Fibroblast of lung (primary cell): ENCODE results near the gene DYRK1A. TPM values are rescaled to one million over a fixed set of nuclear protein-coding genes. Genes with fewer than 3 reads are reported as not detected.

ENCODE experiments used
- DNase-seq, 2 donors: peaks; one replicate each; pipeline versions ENCODE4 v3.0.0 to v3.0.0-alpha.2; 2010; ENCODE audit warnings: low read depth in 2 of 2
- H2AFZ ChIP-seq: 2 replicates; pipeline ENCODE4 v1.5.1; 2012; ENCODE audit warnings: low read length, control low read depth, inconsistent platforms
- H3K27ac ChIP-seq: 2 replicates; pipeline ENCODE4 v1.5.1; 2011; ENCODE audit warnings: low read length, control low read depth; ENCODE audit not compliant: insufficient read depth
- H3K27me3 ChIP-seq: 2 replicates; pipeline ENCODE4 v1.5.1; 2011; ENCODE audit warnings: mild to moderate bottlenecking, low read length; ENCODE audit not compliant: control insufficient read depth, insufficient read depth
- H3K36me3 ChIP-seq: 2 replicates; pipeline ENCODE4 v1.5.1; 2011; ENCODE audit warnings: low read length; ENCODE audit not compliant: control insufficient read depth, insufficient read depth
- H3K4me1 ChIP-seq: 2 replicates; pipeline ENCODE4 v1.5.1; 2011; ENCODE audit warnings: low read length; ENCODE audit not compliant: control insufficient read depth, insufficient read depth; ENCODE audit errors: extremely low read depth
- H3K4me2 ChIP-seq: 2 replicates; pipeline ENCODE4 v1.5.1; 2011; ENCODE audit warnings: low read length, control low read depth; ENCODE audit not compliant: insufficient read depth; ENCODE audit errors: extremely low read depth
- H3K4me3 ChIP-seq, 4 experiments: fragments of 200-600 bp in 1 of 4; sonication (generic) in 1 of 4; replicated peaks in 1 of 4; 2 replicates each; pipeline ENCODE4 v1.5.1; 2011 to 2016; ENCODE audit warnings: low read length in 4 of 4, low read depth in 3 of 4, mild to moderate bottlenecking in 3 of 4, control low read depth in 2 of 4, inconsistent platforms in 1 of 4, mixed read lengths in 1 of 4; ENCODE audit not compliant: insufficient read depth in 1 of 4; ENCODE audit errors: control extremely low read depth in 1 of 4
- H3K79me2 ChIP-seq: 2 replicates; pipeline ENCODE4 v1.5.1; 2012; ENCODE audit warnings: mild to moderate bottlenecking, low read length, inconsistent platforms; ENCODE audit not compliant: control insufficient read depth, insufficient read depth
- H3K9ac ChIP-seq: 2 replicates; pipeline ENCODE4 v1.5.1; 2011; ENCODE audit warnings: mild to moderate bottlenecking, low read length, control low read depth; ENCODE audit not compliant: insufficient read depth
- H3K9me3 ChIP-seq: 2 replicates; pipeline ENCODE4 v1.5.1; 2012; ENCODE audit warnings: low read depth, low read length; ENCODE audit not compliant: control insufficient read depth, insufficient read depth
- H4K20me1 ChIP-seq: 2 replicates; pipeline ENCODE4 v1.5.1; 2011; ENCODE audit warnings: low read length; ENCODE audit not compliant: control insufficient read depth, insufficient read depth; ENCODE audit errors: extremely low read depth
- CTCF ChIP-seq, 2 donors: IDR thresholded peaks in 1 of 2; conservative IDR thresholded peaks in 1 of 2; 1 replicate in 1 of 2; 2 replicates in 1 of 2; pipeline ENCODE4 v1.5.1; 2011 to 2012; ENCODE audit warnings: low read length in 2 of 2, control low read depth in 1 of 2, inconsistent platforms in 1 of 2, low read depth in 1 of 2, mild to moderate bottlenecking in 1 of 2
- EZH2 ChIP-seq: IDR thresholded peaks from 2 replicates; pipeline ENCODE4 v1.5.1; 2012; ENCODE audit warnings: low read length, control low read depth, mild to moderate bottlenecking; ENCODE audit errors: missing control alignments
- polyA plus RNA-seq, 2 donors: library from polyadenylated mRNA; depleted of rRNA in 1 of 2; stranded (reverse) in 1 of 2; unstranded in 1 of 2; fragments of >200 nt; gene quantifications; 2 replicates each; pipeline ENCODE4 v1.2.1, GENCODE V29; 2011 to 2012; ENCODE audit warnings: missing spikeins in 1 of 2
- total RNA-seq: library from RNA; depleted of rRNA; stranded (reverse); fragments of >200 nt; gene quantifications from 2 replicates; pipeline ENCODE4 v1.2.1, GENCODE V29; 2014

DYRK1A gene
- total and polyA plus RNA-seq, 2 donors (not counting 1 experiment from before 2014, with no cell fraction given) = 45.9 to 64.1 TPM

- Histone ChIP-seq H3K4me3 (no peak overlapping the region), H3K4me2 (peak overlapping the region; percentile 78), H3K4me1 (peaks cover 25% of the 10 kb centered on the region), H3K27ac (peak overlapping the region; percentile 53), H3K9ac (no peak overlapping the region), H3K79me2 (peaks cover 85% of the 10 kb centered on the region), H3K36me3 (no peaks in the 10 kb centered on the region), H4K20me1 (peaks cover 4% of the 10 kb centered on the region), H2AFZ (no peak overlapping the region), H3K9me3 (no peaks in the 10 kb centered on the region), H3K27me3 (no peaks in the 10 kb centered on the region)
- DNase-seq = peak; percentile 83 to 94
- no peak for TF ChIP-seq EZH2
- TF ChIP-seq CTCF (conservative IDR thresholded peaks at IDR 0.05 in 1 of 2, IDR thresholded peaks at IDR 0.05 in 1 of 2; ENCODE audit: low read depth in 1 of 2, low read length in 2 of 2) = no peak
Observed at GRCh38 chr21:37452227-37452626, 85.7 kb downstream of the DYRK1A start.

- H3K79me2 ChIP-seq = peaks cover 85% of the 10 kb centered on the region
- no peak overlapping the region for H3K4me2 ChIP-seq
- H3K9ac ChIP-seq = no peak overlapping the region
- TF ChIP-seq CTCF (conservative IDR thresholded peaks at IDR 0.05 in 1 of 2, IDR thresholded peaks at IDR 0.05 in 1 of 2; ENCODE audit: low read depth in 1 of 2, low read length in 2 of 2) = no peak
- no peak for TF ChIP-seq EZH2
- no peaks in the 10 kb centered on the region for H3K9me3 ChIP-seq
- H4K20me1 ChIP-seq = peaks cover 4% of the 10 kb centered on the region
- no peak for DNase-seq
- no peak overlapping the region for H3K4me3 ChIP-seq
- peaks cover 26% of the 10 kb centered on the region for H3K4me1 ChIP-seq
- H3K27me3 ChIP-seq = no peaks in the 10 kb centered on the region
- no peaks in the 10 kb centered on the region for H3K36me3 ChIP-seq
- no peak overlapping the region for H3K27ac ChIP-seq
- H2AFZ ChIP-seq = no peak overlapping the region
Observed at GRCh38 chr21:37453350-37453749, 86.8 kb downstream of the DYRK1A start.

- no peak for TF ChIP-seq CTCF (conservative IDR thresholded peaks at IDR 0.05 in 1 of 2, IDR thresholded peaks at IDR 0.05 in 1 of 2; ENCODE audit: low read depth in 1 of 2, low read length in 2 of 2)
- no peak for TF ChIP-seq EZH2
- H3K4me1 ChIP-seq = peaks cover 29% of the 10 kb centered on the region
- no peak overlapping the region for H2AFZ ChIP-seq
- no peak overlapping the region for H3K9ac ChIP-seq
- H3K4me2 ChIP-seq = no peak overlapping the region
- H3K9me3 ChIP-seq = no peaks in the 10 kb centered on the region
- H3K27me3 ChIP-seq = no peaks in the 10 kb centered on the region
- no peak for DNase-seq
- peaks cover 86% of the 10 kb centered on the region for H3K79me2 ChIP-seq
- no peak overlapping the region for H3K4me3 ChIP-seq
- H3K36me3 ChIP-seq = no peaks in the 10 kb centered on the region
- H4K20me1 ChIP-seq = peaks cover 4% of the 10 kb centered on the region
- H3K27ac ChIP-seq = no peak overlapping the region
Observed at GRCh38 chr21:37454869-37455503, 88.4 kb downstream of the DYRK1A start.
